ENCODE results near the gene CMIP. TPM values are rescaled to one million over a fixed set of nuclear protein-coding genes. Genes with fewer than 3 reads are reported as not detected.

The CMIP gene
- total and polyA plus RNA-seq, 10 of the 15 experiments (the other 5 are each of a cell fraction or from before 2014, with no cell fraction given), result 1.2 to 43.2 (median 4.4) TPM

DNA sequence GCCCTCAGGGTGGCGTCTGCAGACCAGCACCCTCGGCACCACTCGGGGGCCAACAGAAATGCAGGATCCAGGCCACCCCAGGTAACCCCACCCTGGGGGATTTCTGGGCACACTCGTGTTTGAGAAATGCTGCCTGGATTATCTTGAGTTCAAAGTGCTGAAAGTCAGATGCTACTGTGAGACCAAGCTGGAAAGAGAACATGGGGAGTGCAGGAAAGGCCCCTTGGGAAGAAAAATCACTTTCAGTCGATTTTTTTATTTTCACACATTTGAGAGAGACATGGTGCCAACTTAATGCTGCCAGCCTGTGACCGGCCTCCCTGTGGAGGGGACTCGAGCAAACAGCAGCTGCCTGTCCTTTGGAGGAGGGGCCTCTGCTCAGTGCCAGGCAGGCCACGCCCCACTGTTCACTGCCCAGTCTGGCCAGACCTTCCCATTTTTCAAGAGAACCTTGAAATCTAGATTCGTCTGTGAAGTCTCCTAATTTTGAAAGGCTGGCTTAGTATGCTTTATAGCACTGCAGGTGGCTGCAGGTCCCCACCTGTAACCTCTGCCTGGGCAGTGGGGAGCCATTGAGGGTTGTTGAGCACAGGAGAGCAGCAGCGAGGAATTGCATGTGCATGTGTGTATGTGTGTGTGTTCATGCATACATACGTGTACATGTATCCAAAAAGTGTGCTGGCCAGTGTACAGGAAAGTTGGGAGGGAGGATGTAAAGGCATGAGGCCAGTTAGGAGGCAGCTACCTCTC, 263.8 kb downstream of the CMIP start (continued):
- TF ChIP-seq, protein P1, sequence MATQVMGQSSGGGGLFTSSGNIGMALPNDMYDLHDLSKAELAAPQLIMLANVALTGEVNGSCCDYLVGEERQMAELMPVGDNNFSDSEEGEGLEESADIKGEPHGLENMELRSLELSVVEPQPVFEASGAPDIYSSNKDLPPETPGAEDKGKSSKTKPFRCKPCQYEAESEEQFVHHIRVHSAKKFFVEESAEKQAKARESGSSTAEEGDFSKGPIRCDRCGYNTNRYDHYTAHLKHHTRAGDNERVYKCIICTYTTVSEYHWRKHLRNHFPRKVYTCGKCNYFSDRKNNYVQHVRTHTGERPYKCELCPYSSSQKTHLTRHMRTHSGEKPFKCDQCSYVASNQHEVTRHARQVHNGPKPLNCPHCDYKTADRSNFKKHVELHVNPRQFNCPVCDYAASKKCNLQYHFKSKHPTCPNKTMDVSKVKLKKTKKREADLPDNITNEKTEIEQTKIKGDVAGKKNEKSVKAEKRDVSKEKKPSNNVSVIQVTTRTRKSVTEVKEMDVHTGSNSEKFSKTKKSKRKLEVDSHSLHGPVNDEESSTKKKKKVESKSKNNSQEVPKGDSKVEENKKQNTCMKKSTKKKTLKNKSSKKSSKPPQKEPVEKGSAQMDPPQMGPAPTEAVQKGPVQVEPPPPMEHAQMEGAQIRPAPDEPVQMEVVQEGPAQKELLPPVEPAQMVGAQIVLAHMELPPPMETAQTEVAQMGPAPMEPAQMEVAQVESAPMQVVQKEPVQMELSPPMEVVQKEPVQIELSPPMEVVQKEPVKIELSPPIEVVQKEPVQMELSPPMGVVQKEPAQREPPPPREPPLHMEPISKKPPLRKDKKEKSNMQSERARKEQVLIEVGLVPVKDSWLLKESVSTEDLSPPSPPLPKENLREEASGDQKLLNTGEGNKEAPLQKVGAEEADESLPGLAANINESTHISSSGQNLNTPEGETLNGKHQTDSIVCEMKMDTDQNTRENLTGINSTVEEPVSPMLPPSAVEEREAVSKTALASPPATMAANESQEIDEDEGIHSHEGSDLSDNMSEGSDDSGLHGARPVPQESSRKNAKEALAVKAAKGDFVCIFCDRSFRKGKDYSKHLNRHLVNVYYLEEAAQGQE (IDR thresholded peaks at IDR 0.05; ENCODE audit: low read depth, low read length), result no peak

- in situ Hi-C loops (cut with MboI), result no loop called here
- BruUV-seq (replicated peaks), result no TSS peak
- Histone ChIP-seq H3K4me2 (ENCODE audit: control insufficient read depth, insufficient read depth) (no peak overlapping the region), H3K79me2 (ENCODE audit: control insufficient read depth, insufficient read depth, low read length) (no peaks in the 10 kb centered on the region), H3K9me3 (replicated peaks; ENCODE audit: control insufficient read depth, insufficient read depth, low read length) (no peaks in the 10 kb centered on the region), H3K4me1 (ENCODE audit: control insufficient read depth, insufficient read depth, low read length) (no peaks in the 10 kb centered on the region), H3K9ac (ENCODE audit: control insufficient read depth, insufficient read depth, low read length) (no peak overlapping the region), H2AFZ (ENCODE audit: control insufficient read depth, low read depth, low read length) (no peak overlapping the region), H3K27ac (ENCODE audit: control insufficient read depth, insufficient read depth) (no peak overlapping the region), H3K36me3 (ENCODE audit: control insufficient read depth in 2 of 2, insufficient read depth in 2 of 2, low read length in 1 of 2) (peaks cover 4 to 13% of the 10 kb centered on the region in 2 experiments; a peak in 3 of 4 replicates), H3K4me3 (no peak overlapping the region), H4K20me1 (ENCODE audit: control insufficient read depth, insufficient read depth) (no peaks in the 10 kb centered on the region), H3K27me3 (replicated peaks in 1 of 2; ENCODE audit: control insufficient read depth in 2 of 2, insufficient read depth in 2 of 2, low read length in 1 of 2) (no peaks in the 10 kb centered on the region)
- 79% methylated on average over 21 of the region's 21 CpGs for WGBS (ENCODE audit: insufficient coverage, insufficient replicate concordance, low lambda C conversion rate, missing lambda C conversion rate)
- SMC1A ChIA-PET (ENCODE audit: uncharacterized antibody, unreplicated experiment), result no interaction called here
- CTCF ChIA-PET, result no interaction called here
- FAIRE-seq, result no peak
- no peak for ATAC-seq
- POLR2A ChIA-PET, result no interaction called here
- RAD21 ChIA-PET (ENCODE audit: unreplicated experiment), result interaction anchor here (0.6 kb wide), 1 partner anchor 12 kb away, joined by 3 read pairs; no protein-coding TSS in a partner anchor
- intact Hi-C loops (cut with micrococcal nuclease; ENCODE audit: unreplicated experiment), result no loop called here
- TF ChIP-seq SMAD5 (IDR thresholded peaks at IDR 0.05; ENCODE audit: low read depth), result no peak
- TF ChIP-seq MAX (IDR thresholded peaks at IDR 0.05; ENCODE audit: low read depth, low read length), result no peak
- TF ChIP-seq ZBED1 (IDR thresholded peaks at IDR 0.05; ENCODE audit: borderline replicate concordance), result no peak
- no peak for TF ChIP-seq E4F1 (IDR thresholded peaks at IDR 0.05; ENCODE audit: borderline replicate concordance, partially characterized antibody)
- no peak for TF ChIP-seq NFIC (IDR thresholded peaks at IDR 0.05; ENCODE audit: low read depth, low read length)
- DNase-seq (ENCODE audit: low read depth, low spot score), result no peak
Observed at GRCh38 chr16:81709016-81709900, 264.6 kb downstream of the CMIP start.

All from GM12878 (cell line).